PC-3 (cell line): ENCODE data around the gene STAC3.

Experiments used
- CTCF ChIP-seq: fragments of 300-600 bp; sonication (generic); conservative IDR thresholded peaks from 2 replicates; pipeline ENCODE4 v1.5.1; 2017; ENCODE audit warnings: antibody characterized with exemption, low read depth, mild to moderate bottlenecking, low read length
- EZH2 ChIP-seq: fragments of 300-600 bp; sonication (generic); IDR thresholded peaks from one replicate; pipeline ENCODE4 v1.6.1; 2017; ENCODE audit warnings: antibody characterized with exemption, mild to moderate bottlenecking, low read length; ENCODE audit not compliant: unreplicated experiment

- TF ChIP-seq EZH2 (no peak), CTCF (no peak)
Measured at GRCh38 chr12:57254506-57255280, 3.7 kb upstream of the STAC3 start.
